Measurements from ENCODE around the gene TREM1. TPM values are rescaled to one million over a fixed set of nuclear protein-coding genes. Genes with fewer than 3 reads are reported as not detected.
"Not testable (repeated sequence)": the region's sequence is repeated elsewhere in the genome, so short reads cannot be mapped to it uniquely, and the experiment has no call there.

The TREM1 gene
- total RNA-seq, 6 donors from 2014 or later, result 52.8 to 168 (median 115) TPM

DNA sequence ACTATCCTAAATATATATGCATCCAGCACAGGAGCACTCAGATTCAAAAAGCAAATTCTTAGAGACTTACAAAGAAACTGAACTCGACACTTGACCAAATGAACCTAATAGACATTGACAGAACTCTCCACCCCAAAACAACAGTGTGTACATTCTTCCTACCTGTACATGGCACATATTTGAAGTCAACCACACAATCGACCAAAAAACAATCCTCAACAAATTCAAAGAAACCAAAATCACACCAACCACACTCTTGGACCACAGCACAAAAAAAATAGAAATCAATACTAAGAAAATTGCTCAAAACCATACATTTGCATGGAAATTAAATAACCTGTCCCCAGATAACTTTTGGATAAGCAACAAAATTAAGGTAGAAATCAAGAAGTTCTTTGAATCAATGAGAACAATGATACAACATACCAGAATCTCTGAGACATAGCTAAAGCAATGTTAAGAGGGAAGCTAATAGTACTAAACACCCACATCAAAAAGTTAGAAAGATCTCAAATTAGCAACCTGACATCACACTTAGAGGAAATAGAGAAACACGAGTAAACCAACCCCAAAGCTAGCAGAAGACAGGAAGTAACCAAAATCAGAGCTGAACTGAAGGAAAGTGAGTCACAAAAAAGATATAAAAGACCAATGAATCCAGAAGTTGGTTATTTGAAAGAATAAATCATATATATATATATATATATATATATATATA is 12.5 kb upstream of the TREM1 start:
- TF ChIP-seq CTCF (IDR thresholded peaks at IDR 0.05) (no peak), POLR2A (IDR thresholded peaks at IDR 0.05) (no peak), POLR2AphosphoS5 (IDR thresholded peaks at IDR 0.05) (no peak), EP300 (IDR thresholded peaks at IDR 0.05) (no peak)
- WGBS, 2 donors, result 54 to 58% methylated on average over 3 of the region's 3 CpGs
- no peak overlapping the region for H3K4me3 ChIP-seq
- no peaks in the 10 kb centered on the region for H3K4me1 ChIP-seq
- DNase-seq (no peak), ATAC-seq (ENCODE audit: low FRiP score in 2 of 2) (no peak)
- H3K27me3 ChIP-seq, result no peaks in the 10 kb centered on the region
- no peak overlapping the region for H3K27ac ChIP-seq
- H3K36me3 ChIP-seq, result no peaks in the 10 kb centered on the region
- H3K9me3 ChIP-seq, result no peaks in the 10 kb centered on the region

GRCh38 chr6:41297248-41297647 is 10.8 kb upstream of the TREM1 start:
- not testable (repeated sequence) for ATAC-seq (ENCODE audit: low FRiP score in 2 of 2); H3K27me3 ChIP-seq; H3K4me1 ChIP-seq; DNase-seq; H3K27ac ChIP-seq; H3K36me3 ChIP-seq; H3K9me3 ChIP-seq; H3K4me3 ChIP-seq
- 56 to 64% methylated on average over 5 of the region's 5 CpGs for WGBS, 2 donors

DNA sequence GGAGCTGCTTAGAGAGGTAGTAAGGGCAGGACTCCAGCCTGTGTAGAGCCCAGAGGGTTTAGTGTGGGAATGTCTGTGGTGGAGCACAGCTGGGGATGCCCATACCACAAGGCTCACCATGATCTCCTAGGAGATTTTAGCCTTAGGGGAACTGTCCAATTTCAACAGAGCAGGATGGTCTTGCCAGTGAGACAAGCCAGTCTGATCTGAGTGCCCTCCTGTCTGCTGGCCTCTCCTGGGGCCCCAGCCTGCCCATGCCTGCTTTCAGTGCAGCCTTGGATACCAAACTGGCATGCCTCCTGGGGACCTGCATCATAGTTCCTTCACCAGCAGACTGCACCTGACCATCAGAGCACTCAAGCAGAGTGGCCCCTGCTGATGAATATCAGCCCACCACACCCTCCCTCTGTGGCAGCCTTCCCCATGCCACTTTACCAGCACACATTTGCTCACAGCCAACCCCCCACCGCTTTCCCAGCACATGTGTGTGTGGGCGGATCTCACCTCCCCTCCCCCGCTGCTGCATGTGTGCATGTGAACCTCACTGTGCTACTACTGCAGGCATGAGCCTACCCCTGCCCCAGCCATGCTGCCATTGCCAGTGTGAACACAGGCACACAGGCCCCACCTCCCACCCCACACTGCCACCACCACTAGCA is 7.9 kb upstream of the TREM1 start:
- Histone ChIP-seq H3K27me3 (no peaks in the 10 kb centered on the region), H3K27ac (no peak overlapping the region), H3K9me3 (no peaks in the 10 kb centered on the region), H3K4me3 (no peak overlapping the region), H3K4me1 (peaks cover 0 to 11% (median 1%) of the 10 kb centered on the region in 4 donors), H3K36me3 (no peaks in the 10 kb centered on the region)
- DNase-seq (peak in 1 of 2 donors; percentile 15), ATAC-seq (ENCODE audit: low FRiP score in 2 of 2) (peak in 1 of 2 donors; percentile 22)
- TF ChIP-seq EP300 (IDR thresholded peaks at IDR 0.05) (no peak), CTCF (IDR thresholded peaks at IDR 0.05) (no peak), POLR2AphosphoS5 (IDR thresholded peaks at IDR 0.05) (no peak), POLR2A (IDR thresholded peaks at IDR 0.05) (no peak)
- 97% methylated on average over 3 of the region's 3 CpGs; no CpG with 5 or more reads in 1 of the 2 donors for WGBS, 2 donors

DNA sequence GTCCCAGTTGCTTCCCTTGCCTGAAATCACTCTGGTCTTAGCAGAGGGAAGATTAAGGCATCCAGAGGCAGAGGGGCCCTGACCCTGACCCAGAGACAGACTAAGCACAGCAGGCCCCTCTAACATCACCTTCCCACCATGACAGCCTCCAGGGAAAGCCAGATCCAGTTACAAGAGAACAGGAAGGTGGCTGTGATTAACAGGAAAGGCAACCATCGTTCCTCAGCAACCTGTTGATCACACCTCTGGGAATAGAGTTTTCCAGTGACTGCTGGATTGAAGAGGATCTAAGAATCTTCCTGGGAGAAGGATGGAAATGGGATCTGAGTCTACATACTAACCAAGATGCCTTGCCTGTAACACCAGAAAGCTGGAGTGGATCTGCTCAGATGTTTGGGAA is 5.2 kb upstream of the TREM1 start:
- 50 to 59% methylated on average over 1 of the region's 1 CpG for WGBS, 2 donors
- no peak for TF ChIP-seq EP300 (IDR thresholded peaks at IDR 0.05)
- TF ChIP-seq POLR2A (IDR thresholded peaks at IDR 0.05), result no peak
- TF ChIP-seq POLR2AphosphoS5 (IDR thresholded peaks at IDR 0.05), result no peak
- TF ChIP-seq CTCF (IDR thresholded peaks at IDR 0.05), result no peak

DNA sequence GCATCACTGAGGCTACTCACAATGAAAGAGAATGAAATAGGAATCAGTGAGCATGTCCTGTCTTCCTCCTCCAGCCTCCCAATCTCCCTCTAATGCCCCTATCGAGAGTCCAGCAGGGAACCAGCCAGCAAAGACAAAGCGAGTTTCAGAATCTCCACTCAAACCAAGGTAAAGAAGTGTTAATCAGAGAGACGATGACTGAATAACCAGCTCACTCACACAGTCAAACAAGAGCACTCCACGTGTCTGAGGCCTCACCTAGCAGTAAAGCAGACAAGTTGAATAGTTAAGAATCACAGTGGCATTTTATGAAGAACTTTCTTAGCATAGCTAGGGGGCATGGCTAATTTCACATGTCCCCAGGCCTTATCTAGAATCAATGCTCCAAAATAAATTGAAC is 3.3 kb upstream of the TREM1 start:
- H3K27me3 ChIP-seq, result no peaks in the 10 kb centered on the region
- TF ChIP-seq POLR2AphosphoS5 (IDR thresholded peaks at IDR 0.05) (no peak), EP300 (IDR thresholded peaks at IDR 0.05) (no peak), POLR2A (IDR thresholded peaks at IDR 0.05) (no peak), CTCF (IDR thresholded peaks at IDR 0.05) (no peak)
- WGBS, 2 donors, result 57 to 58% methylated on average over 4 of the region's 4 CpGs
- no peaks in the 10 kb centered on the region for H3K9me3 ChIP-seq
- peaks cover 8 to 29% (median 23%) of the 10 kb centered on the region in 4 donors for H3K4me1 ChIP-seq
- H3K36me3 ChIP-seq, result no peaks in the 10 kb centered on the region
- H3K27ac ChIP-seq, result no peak overlapping the region
- ATAC-seq (ENCODE audit: low FRiP score in 2 of 2), result no peak
- DNase-seq, result no peak
- no peak overlapping the region for H3K4me3 ChIP-seq

More for the DNA sequence above, 5.2 kb upstream of the TREM1 start:
- H3K4me3 ChIP-seq, result no peak overlapping the region
- no peaks in the 10 kb centered on the region for H3K9me3 ChIP-seq
- no peak overlapping the region for H3K27ac ChIP-seq
- H3K27me3 ChIP-seq, result no peaks in the 10 kb centered on the region
- no peak for DNase-seq
- peaks cover 5 to 29% (median 20%) of the 10 kb centered on the region in 4 donors for H3K4me1 ChIP-seq
- ATAC-seq (ENCODE audit: low FRiP score in 2 of 2), result no peak
- H3K36me3 ChIP-seq, result no peaks in the 10 kb centered on the region

All from upper lobe of left lung (tissue), 6 donors.